GM23338 (cell line): ENCODE results near the gene PTPRN2. TPM values are rescaled to one million over a fixed set of nuclear protein-coding genes. Genes with fewer than 3 reads are reported as not detected.

Experiments used
- ATAC-seq: fragments of 200-7000 bp; cut with Tn5 transposase; 3 replicates; pipeline ENCODE4 v1.9.1; 2020
- DNase-seq: peaks from one replicate; pipeline ENCODE4 v3.0.0-alpha.2; 2015; ENCODE audit warnings: low spot score
- H2AFZ ChIP-seq: fragments of 200-600 bp; sonication (generic); 2 replicates; pipeline ENCODE4 v1.8.0; 2016; ENCODE audit warnings: antibody characterized with exemption, mild to moderate bottlenecking, moderate library complexity
- H3F3A ChIP-seq: fragments of 200-600 bp; sonication (generic); replicated peaks from 2 replicates; pipeline ENCODE4 v1.8.0; 2017; ENCODE audit warnings: antibody characterized with exemption, mixed run types, low read depth
- H3K27ac ChIP-seq: fragments of 200-600 bp; sonication (generic); 2 replicates; pipeline ENCODE4 v1.6.1; 2016; ENCODE audit warnings: low read depth
- H3K27me3 ChIP-seq: fragments of 200-600 bp; sonication (generic); 2 replicates; pipeline ENCODE4 v1.8.0; 2016; ENCODE audit warnings: mild to moderate bottlenecking, mixed run types, moderate library complexity; ENCODE audit not compliant: insufficient read depth
- H3K36me3 ChIP-seq: fragments of 200-600 bp; sonication (generic); 2 replicates; pipeline ENCODE4 v1.8.0; 2016; ENCODE audit warnings: mild to moderate bottlenecking; ENCODE audit not compliant: insufficient read depth
- H3K4me1 ChIP-seq: fragments of 200-600 bp; sonication (generic); 2 replicates; pipeline ENCODE4 v1.8.0; 2016; ENCODE audit warnings: mild to moderate bottlenecking, moderate library complexity; ENCODE audit not compliant: insufficient read depth
- H3K4me2 ChIP-seq: fragments of 200-600 bp; sonication (generic); 2 replicates; pipeline ENCODE4 v1.7.1; 2017; ENCODE audit warnings: mixed run types
- H3K4me3 ChIP-seq: fragments of 200-600 bp; sonication (generic); 2 replicates; pipeline ENCODE4 v1.6.1; 2016; ENCODE audit warnings: mixed run types
- H3K79me2 ChIP-seq: fragments of 200-600 bp; sonication (generic); replicated peaks from 2 replicates; pipeline ENCODE4 v1.8.0; 2017; ENCODE audit warnings: mild to moderate bottlenecking; ENCODE audit not compliant: insufficient read depth
- H3K9me2 ChIP-seq: fragments of 200-600 bp; sonication (generic); 2 replicates; pipeline ENCODE4 v1.8.0; 2017; ENCODE audit not compliant: insufficient read depth
- H4K20me1 ChIP-seq: fragments of 200-600 bp; sonication (generic); replicated peaks from 2 replicates; pipeline ENCODE4 v1.8.0; 2017; ENCODE audit warnings: mild to moderate bottlenecking; ENCODE audit not compliant: insufficient read depth
- H3K27ac Mint-ChIP-seq: 2 replicates; pipeline ENCODE4 v1.8.0; 2020; ENCODE audit warnings: inconsistent platforms, mild to moderate bottlenecking, moderate library complexity, mixed read lengths
- H3K27me3 Mint-ChIP-seq: 3 replicates; pipeline ENCODE4 v1.8.0; 2022; ENCODE audit warnings: low read depth, mild to moderate bottlenecking, moderate library complexity, mixed read lengths, inconsistent platforms; ENCODE audit not compliant: insufficient read depth, poor library complexity
- H3K36me3 Mint-ChIP-seq: 3 replicates; pipeline ENCODE4 v1.8.0; 2021; ENCODE audit warnings: low read depth, mild to moderate bottlenecking, inconsistent platforms, moderate library complexity, mixed read lengths
- H3K4me1 Mint-ChIP-seq: 3 replicates; pipeline ENCODE4 v1.8.0; 2020; ENCODE audit warnings: mild to moderate bottlenecking, inconsistent platforms, mixed read lengths
- H3K4me3 Mint-ChIP-seq: 3 replicates; pipeline ENCODE4 v1.8.0; 2021; ENCODE audit warnings: moderate library complexity, mild to moderate bottlenecking, inconsistent platforms, mixed read lengths
- H3K9me3 Mint-ChIP-seq: 3 replicates; pipeline ENCODE4 v1.8.0; 2020; ENCODE audit warnings: moderate library complexity, mild to moderate bottlenecking, inconsistent platforms, mixed read lengths
- CREB1 ChIP-seq: fragments of 250-450 bp; sonication (Bioruptor Pico); IDR thresholded peaks from 2 replicates; pipeline ENCODE4 v1.5.0; 2020; ENCODE audit warnings: low read depth, mild to moderate bottlenecking, moderate library complexity
- ETS1 ChIP-seq: IDR thresholded peaks from 2 replicates; pipeline ENCODE4 v1.6.1; 2016; ENCODE audit warnings: antibody characterized with exemption
- JUNB ChIP-seq: IDR thresholded peaks from one replicate; pipeline ENCODE4 v1.6.1; 2016; ENCODE audit warnings: antibody characterized with exemption; ENCODE audit not compliant: unreplicated experiment
- NANOG ChIP-seq: IDR thresholded peaks from 2 replicates; pipeline ENCODE4 v1.6.1; 2016; ENCODE audit warnings: antibody characterized with exemption, borderline replicate concordance
- POLR2AphosphoS5 ChIP-seq: IDR thresholded peaks from 2 replicates; pipeline ENCODE4 v1.6.1; 2016; ENCODE audit warnings: antibody characterized with exemption, low read depth
- REST ChIP-seq: IDR thresholded peaks from one replicate; pipeline ENCODE4 v1.6.1; 2018; ENCODE audit warnings: antibody characterized with exemption; ENCODE audit not compliant: unreplicated experiment
- ZNF114 ChIP-seq: fragments of 250-450 bp; sonication (Bioruptor Pico); IDR thresholded peaks from 2 replicates; pipeline ENCODE4 v1.5.0; 2020; ENCODE audit warnings: mild to moderate bottlenecking, moderate library complexity
- ZNF331 ChIP-seq: fragments of 250-450 bp; sonication (Bioruptor Pico); IDR thresholded peaks from 2 replicates; pipeline ENCODE4 v1.5.0; 2020; ENCODE audit warnings: low read depth, mild to moderate bottlenecking, moderate library complexity
- polyA plus RNA-seq: library from polyadenylated mRNA; unstranded; fragments of >200 nt; fragmentation: Nextera tagmentation; extraction: Ambion mirVana; gene quantifications from 2 replicates; pipeline ENCODE4 v1.2.1, GENCODE V29; 2016
- total RNA-seq: library from RNA; depleted of rRNA; stranded (reverse); fragments of >200 nt; shearing (Covaris generic); gene quantifications from 2 replicates; pipeline ENCODE4 v1.2.3, GENCODE V29; 2014

Gene PTPRN2
- total and polyA plus RNA-seq, 2 experiments from 2014 or later = 0.87 to 4.0 TPM

DNA sequence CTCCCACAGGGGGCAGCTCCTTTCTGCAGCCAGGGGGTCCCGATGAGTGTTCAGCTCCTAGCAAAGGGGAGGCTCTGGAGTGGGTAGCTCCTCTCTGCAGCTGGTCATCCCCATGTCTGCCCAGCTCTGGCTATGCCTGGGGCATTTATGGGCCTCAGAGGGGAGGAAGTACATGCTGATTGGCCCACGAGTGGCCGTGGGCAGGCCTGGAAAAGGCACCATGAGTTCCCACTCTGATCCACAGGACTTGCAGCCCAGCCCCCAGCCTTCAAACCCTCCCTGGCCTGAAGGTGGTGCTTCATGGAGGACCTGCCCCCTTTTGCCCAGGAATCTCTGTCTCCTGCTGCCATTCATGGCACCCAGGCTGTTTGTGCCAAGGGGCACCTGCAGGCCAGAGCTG, 982.0 kb downstream of the PTPRN2 start:
- Histone ChIP-seq H3K27ac (no peak overlapping the region), H3K27me3 (0 out of 2 replicates have a peak, but pooled peaks cover 3% of the 10 kb centered on the region), H3K4me2 (no peak overlapping the region), H3F3A (no peaks in the 10 kb centered on the region), H3K4me3 (no peak overlapping the region), H2AFZ (no peak overlapping the region), H3K79me2 (no peaks in the 10 kb centered on the region), H4K20me1 (no peaks in the 10 kb centered on the region), H3K4me1 (no peaks in the 10 kb centered on the region), H3K9me2 (no peaks in the 10 kb centered on the region), H3K36me3 (no peaks in the 10 kb centered on the region)
- H3K4me1 Mint-ChIP-seq = no peaks in the 10 kb centered on the region; the same call in 2 of the 3 replicates
- H3K27ac Mint-ChIP-seq = no peak overlapping the region
- H3K4me3 Mint-ChIP-seq = no peak overlapping the region
- peaks cover 39% of the 10 kb centered on the region for H3K36me3 Mint-ChIP-seq
- ATAC-seq = no peak
- DNase-seq = no peak
- peaks cover 12% of the 10 kb centered on the region for H3K27me3 Mint-ChIP-seq
- TF ChIP-seq ETS1 = no peak
- no peak for TF ChIP-seq ZNF331 (CRISPR knock-in tag)
- no peak for TF ChIP-seq ZNF114 (CRISPR knock-in tag)
- TF ChIP-seq JUNB = no peak
- no peak for TF ChIP-seq REST
- TF ChIP-seq CREB1 (CRISPR knock-in tag) = no peak
- H3K9me3 Mint-ChIP-seq = peaks cover 97% of the 10 kb centered on the region

DNA sequence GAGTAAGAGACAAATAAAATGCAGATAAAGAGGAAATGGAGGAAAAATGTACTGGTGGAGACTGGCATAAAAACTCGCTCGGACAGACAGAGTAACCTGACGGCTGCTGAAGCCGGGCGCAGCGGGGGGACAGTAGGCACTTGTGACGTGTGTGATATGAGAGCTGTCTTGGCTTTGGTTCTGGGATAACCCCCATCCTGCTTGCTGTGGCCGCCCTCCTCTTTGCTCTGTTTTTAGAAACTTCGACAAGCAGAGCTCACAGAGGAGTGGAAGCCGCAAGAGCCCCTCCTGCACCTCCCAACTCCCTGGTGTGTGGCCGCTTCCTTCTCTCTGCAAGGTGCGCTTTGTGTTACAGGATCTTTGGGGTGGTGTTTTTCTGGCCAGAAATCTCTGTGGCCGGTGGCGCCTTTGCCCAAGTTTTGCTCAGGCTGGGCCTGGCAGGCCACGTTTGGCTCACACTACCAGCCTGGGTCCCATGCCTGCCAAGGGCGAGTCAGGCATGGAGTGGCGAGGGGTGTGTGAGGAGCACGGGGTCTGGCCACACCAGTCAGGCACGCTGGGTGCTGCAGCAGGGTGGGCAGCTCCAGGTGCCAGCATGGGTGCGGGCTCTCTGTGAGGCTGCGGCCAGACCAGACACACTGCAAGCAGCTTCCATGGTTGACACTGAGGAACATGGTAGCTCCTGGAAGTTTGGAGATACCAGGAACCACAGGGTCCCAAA, 982.8 kb downstream of the PTPRN2 start:
- Histone ChIP-seq H3K4me2 (no peak overlapping the region), H3K9me2 (no peaks in the 10 kb centered on the region), H4K20me1 (no peaks in the 10 kb centered on the region), H3K27ac (no peak overlapping the region), H3K79me2 (no peaks in the 10 kb centered on the region), H3K4me1 (no peaks in the 10 kb centered on the region), H3K4me3 (no peak overlapping the region), H3K36me3 (no peaks in the 10 kb centered on the region), H2AFZ (no peak overlapping the region), H3K27me3 (0 out of 2 replicates have a peak, but pooled peaks cover 7% of the 10 kb centered on the region), H3F3A (no peaks in the 10 kb centered on the region)
- Mint-ChIP-seq H3K9me3 (peaks cover 95% of the 10 kb centered on the region), H3K4me3 (no peak overlapping the region), H3K36me3 (peaks cover 43% of the 10 kb centered on the region), H3K4me1 (no peaks in the 10 kb centered on the region; the same call in 2 of the 3 replicates), H3K27ac (no peak overlapping the region), H3K27me3 (peaks cover 12% of the 10 kb centered on the region)
- no peak for TF ChIP-seq ZNF331 (CRISPR knock-in tag)
- TF ChIP-seq ZNF114 (CRISPR knock-in tag) = no peak
- no peak for TF ChIP-seq ETS1
- no peak for TF ChIP-seq POLR2AphosphoS5
- no peak for TF ChIP-seq NANOG
- no peak for TF ChIP-seq JUNB
- TF ChIP-seq CREB1 (CRISPR knock-in tag) = no peak
- ATAC-seq (no peak), DNase-seq (no peak)
